ENCODE results near the gene ZBTB7C. TPM values are rescaled to one million over a fixed set of nuclear protein-coding genes. Genes with fewer than 3 reads are reported as not detected.

ZBTB7C gene
- total and polyA plus RNA-seq, 9 of the 15 experiments (the other 6 are each of a cell fraction or from before 2014, with no cell fraction given), result not detected

GRCh38 chr18:48310353-48310752, 98.8 kb downstream of the ZBTB7C start (continued):
- TF ChIP-seq ZNF224 (CRISPR knock-in tag; IDR thresholded peaks at IDR 0.05) (no peak), FUS (optimal IDR thresholded peaks at IDR 0.05; ENCODE audit: low read depth, low read length) (no peak), MCM7 (IDR thresholded peaks at IDR 0.05) (no peak), ZNF395 (CRISPR knock-in tag; IDR thresholded peaks at IDR 0.05) (no peak), RFX5 (IDR thresholded peaks at IDR 0.05; ENCODE audit: low read depth, low read length) (no peak), ETV5 (CRISPR knock-in tag; IDR thresholded peaks at IDR 0.05; ENCODE audit: low read depth) (no peak), RERE (CRISPR knock-in tag; IDR thresholded peaks at IDR 0.05; ENCODE audit: borderline replicate concordance) (no peak), SMAD4 (CRISPR knock-in tag; conservative IDR thresholded peaks at IDR 0.05) (no peak), GTF3C2 (IDR thresholded peaks at IDR 0.05; ENCODE audit: borderline replicate concordance, extremely low read depth, insufficient read length) (no peak), ELK1 (CRISPR knock-in tag; IDR thresholded peaks at IDR 0.05) (no peak), ZBTB33 (CRISPR knock-in tag; IDR thresholded peaks at IDR 0.05) (no peak), RB1 (IDR thresholded peaks at IDR 0.05; ENCODE audit: low read depth) (no peak), HINFP (tag; conservative IDR thresholded peaks at IDR 0.05; ENCODE audit: low read depth) (no peak)

Measured in K562 (cell line).